HG03565 (cell line): ENCODE data around the gene TPP2.
A peak's percentile ranks its signal among the peaks of the same experiment; 100 is the strongest.

Experiments used
- ATAC-seq: cut with Tn5 transposase; IDR thresholded peaks from one replicate; pipeline ENCODE4 v1.9.1; 2021; ENCODE audit warnings: mild to moderate bottlenecking, moderate library complexity; ENCODE audit not compliant: unreplicated experiment

Gene TPP2

GRCh38 chr13:102593466-102593865 lies 3.3 kb upstream of the TPP2 start:
- ATAC-seq = no peak

GRCh38 chr13:102597029-102597961 lies 509 bp downstream of the TPP2 start:
- peak; percentile 22 for ATAC-seq

- ATAC-seq = no peak
Measured at GRCh38 chr13:102598061-102598460, 1.3 kb downstream of the TPP2 start.

GRCh38 chr13:102599426-102600012 lies 2.7 kb downstream of the TPP2 start:
- no peak for ATAC-seq

- no peak for ATAC-seq
Measured at GRCh38 chr13:102606537-102607309, 9.9 kb downstream of the TPP2 start.

- no peak for ATAC-seq
Measured at GRCh38 chr13:102608974-102609373, 12.2 kb downstream of the TPP2 start.

- ATAC-seq = no peak
Measured at GRCh38 chr13:102609696-102610095, 12.9 kb downstream of the TPP2 start.

GRCh38 chr13:102610296-102610895 lies 13.6 kb downstream of the TPP2 start:
- no peak for ATAC-seq

- no peak for ATAC-seq
Measured at GRCh38 chr13:102617697-102618350, 21.0 kb downstream of the TPP2 start.

GRCh38 chr13:102620516-102620915 lies 23.7 kb downstream of the TPP2 start:
- no peak for ATAC-seq

- no peak for ATAC-seq
Measured at GRCh38 chr13:102626928-102627327, 30.1 kb downstream of the TPP2 start.

GRCh38 chr13:102628559-102628958 lies 31.8 kb downstream of the TPP2 start:
- ATAC-seq = no peak

- no peak for ATAC-seq
Measured at GRCh38 chr13:102631198-102631597, 34.4 kb downstream of the TPP2 start.

GRCh38 chr13:102638741-102639140 lies 42.0 kb downstream of the TPP2 start:
- no peak for ATAC-seq

- ATAC-seq = no peak
Measured at GRCh38 chr13:102642029-102642428, 45.2 kb downstream of the TPP2 start.

GRCh38 chr13:102642475-102642874 lies 45.7 kb downstream of the TPP2 start:
- no peak for ATAC-seq

GRCh38 chr13:102643656-102644055 lies 46.9 kb downstream of the TPP2 start:
- no peak for ATAC-seq

GRCh38 chr13:102645701-102646100 lies 48.9 kb downstream of the TPP2 start:
- ATAC-seq = no peak

- ATAC-seq = no peak
Measured at GRCh38 chr13:102648046-102648445, 51.3 kb downstream of the TPP2 start.

- ATAC-seq = no peak
Measured at GRCh38 chr13:102650444-102650843, 53.7 kb downstream of the TPP2 start.

- no peak for ATAC-seq
Measured at GRCh38 chr13:102651392-102651791, 54.6 kb downstream of the TPP2 start.
